EL (cell line): Measurements from ENCODE around the gene PC.

ENCODE experiments used
- DNase-seq: peaks from one replicate; pipeline ENCODE4 v3.0.0-alpha.2; 2016

The PC gene

DNA sequence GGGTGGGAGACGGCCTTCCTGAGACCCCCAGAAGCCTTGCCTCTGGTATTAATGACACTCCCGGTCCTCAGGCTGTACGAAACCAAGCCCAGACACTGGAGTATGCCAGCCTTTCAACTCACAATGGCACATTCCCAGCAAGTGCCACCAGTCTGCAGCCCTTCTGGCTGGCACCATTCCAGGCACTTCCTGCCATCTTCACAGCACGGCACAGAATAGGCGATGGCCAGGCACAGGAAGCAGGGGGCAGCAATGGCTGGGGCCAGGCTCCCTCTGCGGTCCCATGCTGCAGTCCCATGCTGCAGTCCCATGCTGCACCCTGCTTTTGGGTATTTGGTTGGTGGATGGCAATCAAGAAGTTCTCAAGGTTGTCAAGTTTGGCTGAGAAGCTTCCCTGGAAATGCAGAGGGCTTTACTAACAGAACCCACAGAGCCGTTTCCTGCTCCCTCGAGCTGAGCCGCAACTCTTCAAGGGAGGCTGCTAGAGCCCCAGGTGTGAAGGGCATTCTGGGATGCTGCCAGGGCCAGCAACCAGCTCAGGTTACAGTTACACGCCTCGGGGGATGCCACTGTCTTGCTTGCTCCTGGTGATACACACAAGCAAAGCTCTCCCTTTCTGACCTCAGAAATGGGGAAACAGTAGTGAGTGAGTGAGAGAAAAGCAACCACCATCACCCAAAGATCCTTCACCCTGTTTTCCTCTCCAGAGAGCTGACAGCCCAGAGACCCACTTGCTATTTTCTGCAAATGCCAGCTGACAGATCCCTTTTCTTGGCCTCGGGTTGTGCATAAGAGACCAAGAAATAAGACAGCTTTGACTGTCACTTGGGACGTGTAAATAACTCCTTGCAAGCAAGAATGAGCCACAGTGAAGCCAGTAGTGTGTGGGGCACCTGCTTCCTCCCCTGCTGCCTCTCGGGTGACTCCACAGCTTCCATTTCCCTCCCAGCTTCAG is 77.4 kb downstream of the PC start:
- no peak for DNase-seq

DNA sequence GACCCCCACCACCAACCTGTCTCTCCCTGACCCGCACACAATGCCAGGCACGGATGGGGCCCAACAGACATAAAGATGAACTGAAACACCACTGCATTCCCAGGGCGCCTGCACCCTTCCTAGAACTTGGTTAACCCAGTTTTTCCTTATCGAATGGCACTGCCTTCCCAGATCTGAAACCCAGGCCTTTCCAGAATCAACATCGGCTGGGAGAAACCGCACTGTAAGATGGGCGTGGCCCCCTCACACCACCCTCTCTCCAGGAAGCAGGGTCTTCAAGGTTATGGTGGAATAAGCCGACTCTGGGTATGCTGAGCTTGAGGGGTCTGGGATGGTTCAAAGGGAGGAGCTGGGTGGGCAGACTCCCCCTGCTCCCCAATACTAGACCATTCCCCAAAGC is 78.2 kb downstream of the PC start:
- no peak for DNase-seq

DNA sequence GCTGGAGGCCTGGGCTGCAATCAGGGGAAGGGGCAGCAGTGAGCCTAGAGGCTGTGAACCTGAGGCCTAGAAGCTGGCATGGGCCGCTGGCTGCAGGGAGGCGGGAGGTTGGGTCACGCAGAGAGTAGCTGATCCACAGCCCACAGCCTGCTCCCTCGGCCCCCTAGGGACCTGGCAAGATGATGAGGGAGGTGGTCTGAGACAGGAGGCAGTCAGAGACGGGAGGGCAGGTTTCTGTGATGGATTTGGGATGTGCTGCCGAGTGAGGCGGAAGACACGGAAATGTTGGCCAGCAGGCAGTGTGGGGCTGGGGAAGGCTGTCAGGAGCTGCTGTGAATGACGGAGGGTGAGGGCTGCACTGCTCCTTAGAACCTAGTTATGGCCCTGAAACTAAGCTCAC is 78.6 kb downstream of the PC start:
- no peak for DNase-seq

DNA sequence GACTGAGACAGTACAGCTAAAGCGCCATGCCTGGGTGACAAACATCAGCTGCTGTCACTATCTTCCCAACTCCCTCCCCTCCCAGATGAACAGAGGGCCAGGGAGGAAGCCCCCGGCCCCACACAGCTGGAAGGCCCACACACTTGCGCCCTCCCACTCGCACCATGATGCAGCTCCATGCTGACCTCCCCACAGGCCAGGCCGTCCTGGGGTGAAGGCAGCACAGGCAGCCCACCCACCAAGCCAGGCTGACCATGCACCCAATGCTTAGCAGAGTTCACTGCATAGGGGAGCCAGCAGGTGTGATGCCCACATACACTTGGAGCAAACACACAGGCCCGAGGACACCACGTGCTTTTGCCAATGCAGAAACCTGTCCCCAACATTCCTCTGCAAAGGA is 79.2 kb downstream of the PC start:
- no peak for DNase-seq

DNA sequence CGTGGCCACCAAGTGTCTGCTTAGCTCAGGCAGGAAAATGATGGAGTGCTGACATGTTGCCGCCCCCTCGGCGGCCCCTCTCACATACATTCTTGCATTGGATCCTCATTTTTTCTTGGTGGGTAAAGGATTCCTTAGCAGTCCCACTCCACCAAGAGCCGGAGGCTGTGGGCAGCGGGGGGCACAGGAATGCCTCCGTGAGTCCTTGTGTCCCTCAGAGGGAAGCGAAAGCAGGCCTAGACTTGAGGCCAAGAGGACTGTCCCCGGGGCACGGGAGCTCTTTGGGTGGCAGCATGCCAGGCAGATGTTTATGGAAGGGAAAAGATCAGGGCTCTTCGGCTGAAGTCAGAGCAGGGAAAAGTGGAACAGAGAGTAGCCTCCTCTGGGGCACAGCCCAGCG is 79.7 kb downstream of the PC start:
- no peak for DNase-seq

DNA sequence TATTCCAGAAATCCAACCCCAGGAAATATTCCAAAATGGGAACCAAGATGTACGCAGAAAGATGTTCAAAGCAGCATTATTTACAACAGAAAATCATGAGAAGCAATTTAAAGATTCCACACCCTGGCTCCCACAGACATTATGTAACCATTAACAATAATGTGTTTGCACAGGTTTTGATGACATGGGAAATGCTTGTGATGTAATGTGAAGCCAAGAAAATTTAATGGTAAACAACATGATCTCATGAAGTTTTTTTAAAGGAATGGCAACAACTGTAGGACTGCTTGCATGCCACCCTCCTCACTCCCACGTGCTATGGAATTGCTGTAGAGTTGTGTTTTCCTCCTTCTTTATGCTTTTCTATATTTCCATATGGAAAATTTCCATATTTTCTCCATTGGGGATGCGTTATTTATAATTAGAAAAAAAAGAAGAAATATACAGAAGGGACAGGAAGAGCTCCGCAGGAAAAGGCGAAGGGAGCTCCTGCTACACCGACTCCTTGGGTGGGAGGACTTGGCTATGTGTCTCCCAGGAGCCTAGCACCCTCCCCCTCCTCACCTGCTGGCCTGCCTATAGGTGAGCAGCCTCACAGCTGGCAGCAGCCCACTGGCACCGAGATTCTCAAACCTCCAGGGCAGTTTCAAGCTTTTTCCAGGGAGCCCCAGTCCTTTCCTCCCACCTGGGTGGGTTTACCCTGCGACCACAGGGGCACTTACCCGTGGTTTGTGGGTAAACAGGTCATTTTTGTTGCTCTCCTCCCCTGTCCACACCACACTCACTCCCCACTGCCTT is 80.4 kb downstream of the PC start:
- no peak for DNase-seq

DNA sequence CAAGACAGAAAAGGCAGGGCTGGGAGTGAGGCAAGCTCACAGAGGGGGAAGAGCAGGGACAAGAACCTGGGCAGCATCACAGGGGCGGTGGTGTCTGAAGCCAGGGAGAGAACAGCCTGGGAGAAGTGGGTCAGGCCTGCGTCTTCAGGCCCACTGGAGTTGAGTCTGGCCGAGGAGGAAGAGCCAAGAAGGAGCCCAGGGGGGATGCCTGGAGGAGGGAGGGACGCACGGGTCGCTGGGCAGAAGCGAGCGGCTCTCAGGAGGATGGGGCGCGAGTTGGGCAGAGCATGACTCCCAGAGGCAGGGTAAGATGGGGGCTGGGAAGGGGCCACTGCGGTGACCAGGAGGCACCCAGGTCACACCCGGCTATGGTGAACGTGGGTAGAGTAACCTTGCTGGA is 82.8 kb downstream of the PC start:
- no peak for DNase-seq

DNA sequence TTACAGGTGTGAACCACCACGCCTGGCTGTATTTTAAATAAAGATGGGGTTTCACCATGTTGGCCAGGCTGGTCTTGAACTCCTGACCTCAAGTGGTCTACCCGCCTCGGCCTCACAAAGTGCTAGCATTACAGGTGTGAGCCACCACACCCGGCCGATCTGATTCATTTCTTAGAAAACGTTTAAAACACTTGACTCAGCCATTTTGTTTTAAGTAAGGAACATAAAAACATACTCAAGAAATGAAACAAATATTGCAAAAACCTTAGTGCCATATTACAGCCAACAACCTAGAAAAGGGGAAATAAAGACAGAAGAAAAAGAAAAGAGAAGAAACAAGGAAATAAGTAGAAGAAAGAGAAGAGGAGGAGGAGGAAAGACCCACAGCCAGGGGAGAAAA is 84.0 kb downstream of the PC start:
- no peak for DNase-seq

DNA sequence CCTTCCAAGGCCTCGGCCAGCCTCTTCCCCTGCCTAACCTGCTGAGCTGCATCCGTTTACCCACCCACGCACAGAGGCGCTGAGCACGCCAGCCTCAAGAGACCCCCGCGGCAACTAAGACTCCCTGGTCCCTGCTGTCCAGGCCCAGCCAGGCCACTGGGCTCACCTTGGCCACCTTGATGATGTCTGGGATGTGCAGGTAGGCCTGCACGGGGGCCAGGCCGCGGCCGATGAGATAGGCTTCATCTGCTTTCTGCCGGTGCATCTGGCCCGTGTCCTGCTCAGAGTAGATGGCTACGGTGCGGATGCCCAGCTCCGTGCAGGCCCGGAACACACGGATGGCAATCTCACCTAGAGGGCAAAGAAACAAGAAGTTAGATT is 86.7 kb downstream of the PC start:
- DNase-seq = no peak

DNA sequence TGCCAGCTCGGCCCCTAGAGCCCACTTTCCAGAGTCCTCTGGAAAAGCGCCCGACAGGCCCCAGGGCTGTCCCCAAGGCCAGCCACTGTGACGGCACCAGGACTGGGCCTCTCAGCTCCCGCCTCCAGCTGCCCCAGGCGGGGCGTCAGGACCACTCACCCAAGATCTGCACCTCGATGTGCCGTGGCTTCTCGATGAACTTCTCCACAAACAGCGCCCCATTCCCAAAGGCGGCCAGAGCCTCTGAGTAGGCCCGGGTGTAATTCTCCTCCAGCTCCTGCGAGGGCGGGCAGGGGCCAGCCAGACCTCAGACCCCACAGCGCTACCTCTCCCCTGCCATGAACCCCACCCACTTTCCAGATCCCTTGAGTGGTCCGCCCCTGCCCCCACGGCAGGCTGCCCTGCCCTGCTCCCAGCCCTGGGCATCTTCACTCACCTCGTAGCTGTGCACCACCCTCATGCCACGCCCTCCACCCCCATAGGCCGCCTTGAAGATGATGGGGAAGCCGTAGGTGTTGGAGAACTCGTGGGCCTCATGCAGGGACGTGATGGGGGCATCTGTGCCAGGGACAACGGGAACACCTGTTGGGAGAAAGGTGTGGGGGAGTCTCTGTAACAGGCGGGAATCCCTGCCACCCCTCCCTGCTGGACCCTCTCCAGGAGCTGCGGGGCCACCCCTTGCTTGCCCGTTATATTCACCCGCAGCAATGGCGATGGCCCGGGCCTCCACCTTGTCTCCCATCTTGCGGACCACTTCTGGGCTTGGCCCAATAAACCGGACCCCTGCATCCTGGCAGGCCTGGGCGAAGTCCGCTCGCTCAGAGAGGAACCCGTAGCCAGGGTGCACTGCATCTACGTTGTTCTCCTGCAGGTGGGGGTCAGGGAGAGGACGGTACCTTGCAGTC is 87.3 kb downstream of the PC start:
- DNase-seq = no peak

DNA sequence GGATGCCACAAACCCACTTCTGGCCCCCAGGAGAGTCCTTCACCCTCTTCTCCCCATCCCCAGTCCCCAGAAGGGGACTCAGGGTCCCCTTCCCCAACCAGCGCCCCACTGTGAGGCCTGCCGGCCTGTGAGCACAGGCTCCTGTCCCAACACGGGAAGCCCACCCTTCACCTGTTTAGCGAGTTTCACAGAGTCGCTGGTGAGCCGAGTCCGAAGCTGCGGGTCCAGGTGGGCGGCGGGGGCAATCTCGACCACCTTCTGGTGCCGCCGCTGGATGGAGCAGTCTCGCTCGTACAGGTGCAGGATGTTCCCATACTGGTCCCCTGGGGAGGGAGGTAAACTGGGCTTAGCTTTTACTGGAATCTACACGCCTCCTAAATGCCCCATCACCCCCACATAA is 88.1 kb downstream of the PC start:
- DNase-seq = no peak

DNA sequence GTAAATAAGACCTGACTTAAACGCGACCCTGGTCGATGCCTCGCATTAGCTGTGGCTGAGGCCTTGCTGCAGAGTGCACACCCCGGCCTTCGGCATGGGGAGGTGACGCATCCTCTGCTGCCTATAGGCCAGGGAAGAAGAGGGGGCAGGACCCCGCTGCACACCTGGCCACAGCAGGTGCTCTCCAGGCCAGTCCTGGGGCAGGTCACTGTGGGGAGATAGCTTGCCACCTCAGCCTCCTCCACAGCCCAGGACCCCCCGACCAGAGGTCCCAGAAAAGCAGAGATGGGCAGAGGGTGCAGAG is 88.7 kb downstream of the PC start:
- DNase-seq = no peak

DNA sequence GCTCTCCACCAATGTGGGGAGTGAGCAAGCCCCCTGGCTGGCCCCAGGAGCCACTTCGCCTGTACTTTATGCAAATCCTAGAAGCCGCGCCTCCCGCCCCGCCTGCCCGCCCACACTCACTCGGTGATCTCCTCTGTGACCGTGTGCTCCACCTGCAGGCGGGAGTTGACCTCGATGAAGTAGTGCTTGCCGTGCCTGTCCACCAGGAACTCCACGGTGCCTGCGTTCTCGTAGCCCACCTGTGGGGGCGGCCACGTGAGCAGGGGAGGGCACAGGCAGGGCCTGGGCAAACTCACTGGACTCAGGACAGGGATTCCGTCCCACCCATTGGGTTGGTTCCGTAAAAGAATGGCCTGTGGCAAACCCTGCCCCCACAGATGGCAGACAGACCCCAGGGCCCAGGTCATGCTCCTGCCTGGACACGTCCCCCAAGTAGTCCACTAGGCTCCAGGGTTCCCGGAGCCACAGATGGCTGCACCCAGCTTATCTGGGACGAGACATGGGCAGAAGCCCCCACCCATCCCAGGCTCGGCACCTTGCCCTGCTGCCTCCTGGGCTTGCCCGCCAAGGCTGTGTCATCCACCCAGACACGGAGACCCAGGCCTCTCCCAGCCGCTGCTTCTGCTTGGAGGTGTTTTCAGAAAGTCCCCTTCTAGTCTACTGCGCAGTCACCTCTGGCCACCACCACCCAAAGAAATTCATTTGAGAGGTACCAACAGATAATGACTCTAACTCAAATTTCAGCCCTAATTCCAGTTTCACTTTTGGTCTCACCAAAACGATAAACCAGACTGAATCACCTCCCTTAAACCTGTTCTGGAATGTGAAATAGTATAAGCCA is 89.2 kb downstream of the PC start:
- no peak for DNase-seq

DNA sequence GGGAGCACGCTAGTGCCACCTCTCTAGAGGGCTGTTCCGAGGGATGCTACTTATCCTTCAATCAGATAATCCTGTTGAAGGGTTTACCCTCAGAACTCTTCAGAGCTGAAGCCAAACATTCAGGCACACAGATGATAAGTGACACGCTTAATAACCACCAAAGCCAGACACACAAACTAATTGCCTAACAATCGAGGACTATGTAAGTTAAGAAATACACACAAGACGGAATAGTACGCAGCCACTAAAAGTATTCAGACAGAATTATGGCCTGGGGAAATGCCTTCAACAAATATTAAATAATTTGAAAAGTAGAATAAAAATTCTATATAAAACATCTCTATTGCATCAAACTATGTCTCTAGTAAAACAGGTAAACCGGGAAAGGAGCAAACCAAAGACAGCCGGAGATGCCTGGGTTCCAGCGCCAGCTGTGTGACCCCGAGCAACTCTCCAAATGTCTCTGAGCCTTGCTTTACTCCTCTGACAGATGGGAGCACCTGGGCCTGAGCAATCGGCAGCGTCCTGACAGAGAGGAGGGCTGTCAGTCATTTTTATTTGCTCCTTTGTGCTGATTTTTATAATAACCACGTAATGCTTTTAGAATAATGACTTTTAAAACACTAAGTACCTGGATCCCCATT is 90.0 kb downstream of the PC start:
- no peak for DNase-seq

DNA sequence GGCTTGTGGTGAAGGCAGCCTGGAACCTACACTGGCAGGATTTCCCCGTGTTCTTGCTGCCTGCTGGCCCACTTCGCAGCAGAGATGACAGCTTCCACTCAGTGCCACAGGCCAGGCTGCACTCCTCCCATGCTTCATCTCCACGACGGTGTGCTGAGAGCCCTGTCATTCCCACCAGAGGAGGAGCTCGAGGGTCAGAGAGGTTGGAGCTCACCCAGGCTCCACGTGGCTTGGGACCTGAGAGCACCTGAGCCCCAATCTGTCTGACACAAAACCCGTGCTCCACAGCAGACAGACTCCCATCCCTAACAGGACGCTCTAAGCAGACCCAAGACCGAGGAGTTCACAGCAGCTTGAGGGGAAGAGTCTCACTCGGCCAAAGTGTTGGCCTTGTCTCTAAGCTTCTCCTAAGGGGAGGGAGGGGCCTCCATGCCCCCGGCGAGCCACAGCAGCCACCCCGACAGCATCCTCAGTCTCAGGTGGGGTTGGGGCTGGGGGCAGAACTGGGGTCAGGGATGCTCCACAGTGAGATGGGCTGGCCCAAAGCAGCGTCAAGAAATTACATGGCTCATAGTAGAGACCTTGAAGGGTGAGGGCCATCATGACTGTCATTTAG is 90.7 kb downstream of the PC start:
- no peak for DNase-seq

DNA sequence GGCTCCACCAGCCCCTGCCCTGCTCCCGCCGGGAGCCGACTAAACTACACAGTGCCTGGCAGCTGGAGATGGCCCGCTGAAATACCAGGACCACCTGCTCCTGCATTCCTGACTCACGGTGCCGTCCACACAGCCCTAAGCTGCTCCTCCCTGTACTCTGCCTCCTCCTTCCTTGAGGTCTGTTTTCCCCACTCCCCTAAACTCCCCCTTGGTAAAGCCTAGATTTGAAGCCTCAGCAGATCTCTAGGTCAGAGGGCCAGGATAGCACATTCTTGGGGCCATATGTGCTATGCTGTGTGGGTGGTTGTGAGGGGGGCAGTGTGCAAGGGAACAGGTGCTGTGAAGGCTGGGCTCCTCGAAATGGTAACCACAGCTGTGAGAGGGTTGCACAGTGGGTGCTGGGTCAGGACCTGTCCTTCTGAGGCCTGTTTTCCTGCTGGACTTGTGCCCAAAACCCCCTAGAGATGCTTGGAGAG is 91.6 kb downstream of the PC start:
- no peak for DNase-seq

DNA sequence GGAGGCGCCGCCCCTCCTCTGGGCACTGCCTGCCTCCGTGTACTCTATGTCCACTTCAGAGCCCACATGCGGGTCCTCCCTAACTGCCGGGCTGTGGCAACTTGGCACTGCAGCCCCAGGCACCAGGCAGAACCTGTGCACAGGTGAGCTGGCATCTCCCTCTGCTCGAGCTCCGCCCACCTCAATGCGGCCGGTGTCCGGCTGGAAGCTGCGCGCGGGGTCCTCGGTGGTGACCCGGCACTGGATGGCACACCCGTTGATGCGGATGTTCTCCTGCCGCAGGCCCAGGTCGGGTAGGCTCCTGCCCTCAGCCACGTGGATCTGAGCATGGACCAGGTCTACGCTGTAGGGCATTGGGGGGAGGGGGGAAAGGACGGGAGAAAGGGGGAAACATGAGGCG is 92.2 kb downstream of the PC start:
- DNase-seq = no peak

DNA sequence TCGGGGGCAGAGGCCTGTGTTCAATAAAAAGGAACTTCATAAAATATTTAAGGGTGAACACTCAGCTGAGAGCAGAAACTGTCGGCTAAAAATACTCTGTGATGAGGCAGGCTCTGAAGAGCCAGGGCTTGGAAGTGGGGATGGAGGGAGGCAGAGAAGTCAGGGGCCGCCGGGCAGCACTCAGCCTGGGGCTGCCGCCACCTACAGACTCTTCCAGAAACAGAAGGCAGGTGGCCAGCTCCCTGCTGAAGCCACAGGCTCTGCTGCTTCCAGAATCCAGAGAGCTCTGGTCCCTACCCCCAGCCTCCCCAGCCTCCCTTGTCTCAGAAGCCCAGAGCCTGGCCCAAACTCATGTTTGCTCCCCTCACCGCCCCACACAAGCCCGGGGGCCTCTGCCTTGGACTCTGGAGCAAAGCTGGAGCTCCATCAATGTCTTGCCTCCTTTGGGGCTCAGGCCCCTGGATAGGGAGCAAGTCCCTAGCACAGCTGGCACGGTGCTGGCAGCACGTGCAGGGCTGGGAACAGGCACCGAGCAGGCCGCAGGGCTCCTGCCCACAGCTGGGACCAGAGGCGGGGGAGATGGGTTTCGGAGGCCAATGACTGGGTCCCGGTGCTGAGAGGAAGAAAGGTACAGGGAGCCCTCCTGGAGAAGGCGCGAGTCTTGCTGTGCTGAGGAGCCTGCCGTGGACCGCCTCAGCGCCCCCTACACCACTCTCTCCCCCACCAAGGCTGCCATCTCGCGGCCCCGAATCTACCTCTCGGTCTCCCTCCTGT is 93.1 kb downstream of the PC start:
- DNase-seq = no peak

DNA sequence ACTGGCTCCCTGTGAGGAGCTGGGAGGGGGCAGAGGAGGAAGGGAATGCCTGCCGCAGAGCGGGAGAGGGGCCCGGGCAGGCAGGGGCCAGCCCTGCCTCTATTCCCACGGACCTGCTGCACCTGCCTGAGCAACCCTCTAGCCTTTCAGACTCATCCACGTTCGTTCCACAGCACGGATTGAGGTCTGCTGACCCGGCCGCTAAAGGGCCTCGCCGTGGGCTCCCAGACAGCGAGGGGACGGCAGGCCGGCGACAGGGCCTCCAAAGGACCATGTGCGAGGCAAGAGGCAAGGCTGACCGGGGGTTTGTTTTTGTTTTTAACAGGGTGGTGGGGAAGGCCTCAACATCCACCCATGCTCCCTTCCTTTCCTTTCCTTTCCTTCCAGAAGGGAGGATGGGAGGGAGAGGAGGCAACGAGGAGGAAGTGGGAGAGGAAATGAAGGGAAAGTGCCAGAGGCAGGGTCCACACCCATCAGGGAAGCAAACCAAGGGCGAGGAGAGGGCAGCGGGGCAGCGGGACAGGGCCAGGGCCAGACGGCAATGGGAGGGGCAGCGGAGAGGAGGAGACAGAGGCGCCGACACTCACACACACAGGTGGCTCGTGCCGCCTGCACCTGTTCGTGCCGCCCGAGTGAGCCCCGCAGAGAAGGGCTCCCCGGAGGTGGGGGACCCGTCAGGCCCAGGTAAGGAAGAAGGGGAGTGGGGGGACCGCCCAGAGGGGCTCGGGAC is 93.8 kb downstream of the PC start:
- no peak for DNase-seq
